ENCODE data around the gene SEC14L1.
"Not testable (repeated sequence)": the region's sequence is repeated elsewhere in the genome, so short reads cannot be mapped to it uniquely, and the experiment has no call there.

Gene SEC14L1

DNA sequence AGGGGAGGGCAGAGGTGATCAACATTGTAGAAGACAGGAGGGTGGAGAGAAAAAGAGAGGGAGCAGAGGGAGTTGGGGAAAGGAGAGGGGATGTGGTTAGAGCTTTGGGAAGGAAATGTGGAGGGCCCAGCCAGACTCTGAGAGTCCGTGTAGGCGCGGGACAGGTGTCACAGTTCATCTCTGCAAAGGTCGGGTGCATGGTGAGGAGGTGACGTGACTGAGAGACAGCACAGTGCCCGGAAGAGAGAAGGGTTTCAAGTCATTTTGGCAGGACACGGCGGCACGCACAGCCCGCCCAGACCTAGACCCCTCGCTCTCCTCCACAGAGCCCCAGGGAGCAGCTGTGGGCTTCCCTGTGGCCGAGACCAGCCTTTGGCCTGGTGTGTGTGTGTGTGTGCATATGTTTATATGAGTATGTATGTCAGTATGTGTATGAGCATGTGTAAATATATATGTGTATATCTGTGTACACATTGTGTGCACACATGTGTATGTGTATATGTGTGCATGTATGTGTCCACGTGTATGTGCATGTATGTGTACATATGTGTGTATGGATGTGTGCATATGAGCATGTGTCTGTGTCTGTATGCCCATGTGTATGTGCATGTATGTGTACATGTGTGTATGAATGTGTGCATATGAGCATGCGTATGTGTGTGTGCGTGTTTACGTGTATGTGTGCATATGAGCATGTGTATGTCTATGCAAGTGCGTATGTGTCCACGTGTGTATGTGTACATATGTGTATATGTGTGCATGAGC lies 104.6 kb downstream of the SEC14L1 start:
- no peak for DNase-seq

DNA sequence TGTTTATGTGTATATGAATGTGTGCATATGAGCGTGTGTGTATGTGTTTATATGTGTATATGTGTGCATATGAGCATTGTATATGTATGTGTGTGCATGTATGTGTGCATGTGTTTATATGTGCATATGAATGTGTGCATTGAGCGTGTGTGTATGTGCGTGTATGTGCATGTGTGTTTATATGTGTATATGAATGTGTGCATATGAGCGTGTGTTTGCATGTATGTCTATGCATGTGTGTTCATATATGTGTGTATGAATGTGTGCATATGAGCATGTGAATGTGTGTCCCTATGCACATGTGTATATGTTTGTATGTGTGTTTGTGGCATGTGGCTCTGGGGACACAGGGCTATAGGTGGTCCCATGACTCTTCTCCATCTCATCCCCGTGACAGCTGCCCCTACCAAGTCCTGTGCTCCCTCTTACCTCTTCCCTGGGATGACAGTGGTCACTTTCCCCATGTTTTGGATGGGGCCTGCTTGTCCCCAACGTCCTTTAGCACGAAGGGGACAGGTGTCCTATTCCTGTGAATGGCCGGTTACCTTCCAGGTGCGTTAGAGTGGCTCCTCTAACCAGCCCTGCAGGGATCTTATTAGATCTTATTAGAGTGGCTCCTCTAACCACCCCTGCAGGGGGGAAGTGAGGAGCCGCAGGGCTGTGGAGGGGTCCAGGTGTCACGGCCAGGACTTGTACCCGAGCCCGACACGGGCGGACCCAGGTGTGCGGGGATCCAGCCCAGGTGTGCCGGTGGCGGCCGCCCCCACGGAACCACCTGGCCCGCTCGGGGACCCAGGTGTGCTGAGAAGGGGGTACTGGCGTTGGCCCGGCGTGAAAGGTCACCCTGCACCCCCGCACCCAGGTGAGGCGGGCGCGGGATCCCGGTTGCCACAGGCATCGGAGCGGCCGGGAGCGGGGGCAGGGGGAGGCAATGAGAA lies 105.6 kb downstream of the SEC14L1 start:
- DNase-seq: peak; percentile 61

DNA sequence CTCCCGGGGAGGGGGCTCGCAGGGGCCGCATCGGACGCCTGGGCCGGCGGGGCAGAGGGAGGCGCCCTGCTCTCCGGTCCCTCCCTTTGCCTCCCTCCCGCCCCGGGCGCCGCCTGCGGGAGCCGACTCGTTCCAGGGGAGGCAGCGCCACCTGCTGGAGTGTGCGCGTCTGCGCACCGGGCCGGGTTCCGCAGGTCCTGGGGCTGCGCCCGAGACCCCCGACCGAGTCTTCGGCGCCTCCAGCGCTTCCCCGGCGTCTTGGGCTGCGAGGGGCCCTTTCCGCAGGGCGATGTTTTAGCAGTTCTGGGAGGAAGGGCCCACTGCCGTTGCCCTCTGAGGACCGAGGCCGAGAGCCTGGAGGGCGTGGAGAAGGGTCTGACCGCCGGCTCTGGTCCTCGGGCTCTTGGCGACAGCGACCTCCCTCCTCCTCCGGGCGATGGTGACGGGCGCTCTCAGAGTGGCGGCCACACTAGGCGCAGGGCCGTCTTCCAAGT lies 106.3 kb downstream of the SEC14L1 start:
- peak; percentile 97 for DNase-seq

DNA sequence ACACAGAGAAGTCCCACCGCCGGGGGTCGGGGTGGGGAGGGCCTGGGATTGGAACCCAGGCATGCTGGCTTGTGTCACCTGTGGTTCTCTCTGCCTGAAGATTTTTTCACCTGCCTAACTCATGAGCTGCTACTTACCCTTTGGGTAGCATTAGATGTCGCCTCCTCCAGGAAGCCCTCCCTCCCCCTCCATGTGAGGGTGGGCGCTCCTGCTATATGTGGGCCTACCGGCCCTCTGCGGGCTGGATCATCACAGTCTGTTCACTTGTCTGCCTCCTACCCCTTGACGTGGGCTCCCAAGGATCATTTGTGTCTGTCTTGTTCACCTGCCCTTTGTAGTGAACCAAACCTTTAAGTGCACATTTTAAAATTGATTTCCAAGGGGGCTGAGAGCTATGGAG lies 106.8 kb downstream of the SEC14L1 start:
- no peak for DNase-seq

DNA sequence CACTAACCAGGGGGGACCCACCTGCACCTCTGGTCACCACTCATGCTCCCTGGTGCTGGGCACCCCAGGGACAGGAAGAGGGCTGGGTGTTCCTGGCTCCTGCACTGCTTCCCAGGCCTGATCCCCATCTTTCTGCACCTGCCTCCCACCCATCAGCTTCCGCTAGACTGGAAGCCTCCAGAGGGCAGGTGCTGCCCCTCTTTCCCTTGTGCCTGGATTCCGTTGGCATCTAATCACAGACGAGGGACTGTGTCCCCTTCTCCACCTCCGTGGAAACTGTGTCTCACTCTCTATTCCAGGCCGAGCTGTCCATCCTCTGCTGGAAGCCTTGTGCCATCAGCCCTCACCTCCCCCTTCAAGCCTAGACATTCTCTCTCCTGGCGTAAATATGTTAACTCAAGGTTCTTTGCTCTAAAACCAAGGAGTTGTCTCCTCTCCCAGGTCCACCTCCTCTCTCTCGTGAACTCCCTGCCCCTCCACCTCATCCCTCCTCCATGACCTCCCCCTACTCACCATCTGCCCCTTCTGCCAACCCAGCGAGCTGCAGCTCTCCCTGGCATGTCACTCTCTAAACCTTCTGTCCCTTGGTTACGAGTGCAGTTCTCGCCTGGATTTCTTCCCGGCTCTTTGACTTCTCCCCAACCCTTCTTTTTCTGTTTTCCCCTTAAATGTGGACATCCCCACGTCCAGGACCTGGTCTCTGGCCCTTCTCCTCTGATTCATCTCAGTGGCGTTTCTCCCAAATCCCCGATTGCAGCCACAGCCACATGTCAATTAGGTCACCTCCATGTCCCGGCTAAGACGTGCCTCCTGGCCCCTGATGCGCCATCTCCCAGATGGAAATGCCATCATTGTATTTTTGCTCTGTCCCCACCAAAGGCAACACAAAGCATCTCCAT lies 107.7 kb downstream of the SEC14L1 start:
- DNase-seq: no peak

DNA sequence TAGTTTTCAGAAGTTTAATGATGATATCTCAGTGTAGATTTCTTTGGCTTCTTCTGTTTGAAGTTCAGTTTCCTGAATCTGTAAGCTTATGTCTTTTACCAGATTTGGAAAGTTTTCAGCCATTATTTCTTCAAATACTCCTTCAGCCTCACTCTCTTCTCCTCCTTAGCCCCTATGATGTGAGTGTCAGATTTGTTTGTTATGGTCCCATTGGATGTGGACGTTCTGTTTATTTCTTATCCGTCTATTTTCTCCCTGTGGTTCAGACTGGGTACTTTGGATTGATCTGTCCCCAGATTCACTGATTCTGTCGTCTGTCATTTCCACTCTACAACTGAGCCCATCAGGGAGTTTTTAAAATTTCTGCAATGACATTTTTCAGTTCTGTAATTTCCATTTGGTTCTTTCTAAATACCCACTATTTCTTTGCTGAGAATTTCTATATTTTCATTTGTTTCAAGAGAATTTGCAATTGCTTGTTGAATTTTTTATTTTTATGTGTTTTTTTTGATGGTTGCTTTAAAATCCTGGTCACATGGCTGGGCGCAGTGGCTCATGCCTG lies 110.9 kb downstream of the SEC14L1 start:
- DNase-seq: no peak

DNA sequence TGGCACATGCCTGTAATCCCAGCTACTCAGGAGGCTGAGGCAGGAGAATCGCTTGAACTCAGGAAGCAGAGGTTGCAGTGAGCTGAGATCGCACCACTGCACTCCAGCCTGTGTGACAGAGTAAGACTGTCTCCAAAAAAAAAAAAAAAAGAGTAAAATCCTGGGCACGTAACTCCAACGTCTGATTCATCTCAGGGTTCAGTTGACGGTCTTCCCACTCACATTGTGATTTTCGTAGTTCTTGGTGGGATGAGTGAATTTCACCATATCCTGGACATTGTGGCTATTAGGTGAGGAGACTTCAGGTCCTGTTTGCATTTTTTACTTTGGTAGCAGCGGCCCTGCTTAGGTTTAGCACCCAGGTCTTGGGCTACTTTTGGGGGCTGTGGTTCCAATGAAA lies 111.5 kb downstream of the SEC14L1 start:
- DNase-seq: not testable (repeated sequence)

DNA sequence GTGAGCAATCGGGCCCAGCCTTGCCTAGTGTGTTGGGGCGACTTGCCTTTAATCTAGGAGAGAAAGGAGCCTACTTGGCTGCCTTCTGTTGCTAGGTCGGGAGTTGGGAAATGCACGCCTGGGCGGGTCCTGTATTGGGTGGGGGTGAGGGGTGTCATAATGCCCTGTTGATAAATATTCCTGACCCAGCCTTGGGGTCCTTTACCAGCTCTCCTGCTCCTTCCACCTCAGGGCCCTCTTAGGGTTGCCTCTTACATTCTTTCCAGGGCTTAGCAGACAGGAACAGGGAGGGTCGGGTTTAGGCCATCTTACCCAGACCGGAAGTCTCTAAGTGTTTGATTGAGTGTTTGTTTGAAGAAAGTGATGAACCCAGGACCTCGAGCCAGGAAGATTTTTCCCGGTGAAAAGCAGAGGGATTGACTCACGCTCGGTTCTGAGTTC lies 112.9 kb downstream of the SEC14L1 start:
- no peak for DNase-seq

DNA sequence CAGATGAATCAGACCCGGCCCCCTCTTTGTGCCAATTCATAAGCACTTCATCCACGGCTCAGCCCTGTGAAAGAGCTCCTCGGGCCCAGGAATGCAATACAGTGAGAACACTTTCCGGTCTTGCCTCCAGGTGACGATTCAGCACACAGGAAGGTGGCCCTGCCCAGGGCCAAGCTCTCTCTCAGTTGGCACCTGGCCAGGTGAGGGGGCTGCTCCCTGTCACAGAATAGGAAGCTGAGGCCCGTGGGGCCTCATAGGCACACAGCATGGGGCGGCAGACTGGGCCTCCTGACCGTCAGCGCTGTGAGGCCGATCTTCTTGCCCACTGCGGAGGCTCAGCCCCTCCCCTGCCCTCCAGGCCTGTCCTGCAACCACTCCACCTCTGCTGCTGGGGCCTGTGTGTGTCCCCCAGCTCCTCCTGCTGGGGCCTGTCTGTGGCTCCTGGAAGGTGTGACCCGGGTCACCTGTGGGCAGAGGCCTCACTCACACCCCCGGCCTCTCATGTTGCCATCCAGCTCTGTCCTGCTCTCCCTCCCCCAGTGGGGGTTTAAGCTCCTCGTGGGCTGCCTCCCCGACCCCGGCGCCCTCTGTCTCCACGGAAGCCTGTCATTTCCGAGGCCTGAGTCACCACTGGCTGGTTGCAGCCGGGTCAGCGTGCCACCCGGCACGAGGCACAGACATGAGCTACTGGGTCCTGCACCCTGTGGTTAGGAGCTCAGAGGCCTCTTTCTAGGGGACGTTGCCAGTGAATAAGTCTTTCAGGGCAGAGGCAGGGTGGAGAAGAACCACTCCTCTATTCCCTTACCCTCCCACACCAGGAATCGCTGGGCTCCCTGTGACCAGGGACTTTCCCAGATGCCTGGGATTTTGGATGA lies 114.4 kb downstream of the SEC14L1 start:
- DNase-seq: no peak

DNA sequence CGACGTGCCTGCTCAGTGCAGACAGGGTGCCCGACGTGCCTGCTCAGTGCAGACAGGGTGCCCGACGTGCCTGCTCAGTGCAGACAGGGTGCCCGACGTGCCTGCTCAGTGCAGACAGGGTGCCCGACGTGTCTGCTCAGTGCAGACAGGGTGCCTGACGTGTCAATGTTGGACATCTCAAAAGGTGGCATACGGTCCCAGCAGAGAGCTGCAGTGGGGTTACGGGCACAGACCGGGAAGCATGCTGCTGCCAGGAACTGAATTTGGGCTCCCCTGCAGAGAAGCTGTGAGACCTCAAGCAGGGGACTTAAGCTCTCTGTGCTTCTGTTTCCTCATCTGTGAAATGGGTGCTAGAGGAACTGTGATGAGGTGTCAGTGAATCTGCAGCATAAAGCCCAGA lies 115.2 kb downstream of the SEC14L1 start:
- not testable (repeated sequence) for DNase-seq

DNA sequence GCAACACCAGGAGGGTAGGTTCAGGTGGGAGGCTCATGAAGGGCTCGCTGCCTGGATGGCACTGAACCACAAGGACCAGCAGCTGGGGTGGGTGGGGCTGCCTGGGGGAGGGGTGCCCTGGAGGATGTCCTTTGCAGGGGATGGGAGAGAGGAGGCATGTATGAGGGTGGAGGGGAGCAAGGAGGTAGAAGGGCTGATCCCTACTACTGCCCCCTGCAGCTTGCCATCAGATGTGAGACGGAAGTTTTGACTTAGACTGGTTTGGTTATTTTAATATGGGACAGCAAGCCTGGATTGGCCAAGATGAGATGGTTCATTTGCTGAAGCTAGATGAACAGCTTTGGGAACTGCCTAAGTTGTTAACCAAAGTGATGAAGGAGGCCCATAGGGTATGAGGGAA lies 115.9 kb downstream of the SEC14L1 start:
- no peak for DNase-seq

DNA sequence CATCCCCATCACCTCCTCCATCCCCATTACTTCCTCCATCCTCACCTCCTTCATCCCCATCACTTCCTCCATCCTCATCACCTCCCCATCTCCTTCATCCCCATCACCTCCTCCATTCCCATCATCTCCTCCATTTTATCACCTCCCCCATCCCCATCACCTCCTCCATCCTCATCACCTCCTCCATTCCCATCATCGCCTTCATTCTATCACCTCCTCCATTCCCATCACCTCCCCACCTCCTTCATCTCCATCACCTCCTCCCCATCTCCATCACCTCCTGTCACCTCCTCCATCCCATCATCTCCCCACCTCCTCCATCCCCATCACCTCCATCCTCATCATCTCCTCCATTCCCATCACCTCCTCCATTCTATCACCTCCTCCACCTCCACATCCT lies 116.4 kb downstream of the SEC14L1 start:
- DNase-seq: no peak

DNA sequence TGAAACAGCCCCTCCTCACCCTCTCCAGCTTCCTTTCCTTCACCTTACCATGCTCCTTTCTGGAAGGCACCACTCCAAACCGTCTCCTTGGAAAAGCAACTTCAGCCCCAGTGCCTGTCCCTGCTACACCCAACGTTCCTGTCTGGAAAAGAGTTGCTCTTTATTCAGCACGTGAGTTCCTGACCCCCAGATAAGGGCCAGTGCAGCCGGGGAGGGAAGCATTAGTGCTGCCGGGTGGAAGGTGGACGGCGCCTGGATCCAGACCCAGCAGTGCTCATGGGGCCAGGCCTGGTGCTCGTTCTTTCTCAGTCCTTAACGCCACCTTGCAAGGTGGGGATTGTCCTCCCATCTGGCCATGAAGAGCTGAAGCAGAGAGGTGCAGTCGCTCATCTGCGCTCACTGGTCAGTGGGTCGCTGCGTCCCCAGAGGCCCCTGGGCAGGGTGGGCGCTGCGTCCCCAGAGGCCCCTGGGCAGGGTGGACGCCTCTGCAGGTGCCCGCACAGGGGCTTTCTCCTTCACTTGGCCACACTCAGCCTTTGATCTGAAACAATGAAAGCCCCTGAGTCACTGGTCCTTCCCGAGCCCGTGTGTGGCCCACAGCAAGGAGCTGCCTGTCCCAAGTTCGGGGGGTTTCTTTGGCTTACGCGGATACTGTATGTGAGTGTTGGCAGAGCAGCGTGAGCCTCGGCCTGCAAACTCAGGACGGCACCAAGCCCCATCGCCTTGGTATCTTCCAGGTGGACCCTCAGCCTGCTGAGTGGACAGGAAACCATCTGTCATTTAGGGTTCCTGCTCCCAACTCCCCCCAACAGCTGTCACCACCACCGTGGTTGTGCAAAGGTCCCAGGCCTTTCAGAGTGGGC lies 117.1 kb downstream of the SEC14L1 start:
- DNase-seq: no peak

DNA sequence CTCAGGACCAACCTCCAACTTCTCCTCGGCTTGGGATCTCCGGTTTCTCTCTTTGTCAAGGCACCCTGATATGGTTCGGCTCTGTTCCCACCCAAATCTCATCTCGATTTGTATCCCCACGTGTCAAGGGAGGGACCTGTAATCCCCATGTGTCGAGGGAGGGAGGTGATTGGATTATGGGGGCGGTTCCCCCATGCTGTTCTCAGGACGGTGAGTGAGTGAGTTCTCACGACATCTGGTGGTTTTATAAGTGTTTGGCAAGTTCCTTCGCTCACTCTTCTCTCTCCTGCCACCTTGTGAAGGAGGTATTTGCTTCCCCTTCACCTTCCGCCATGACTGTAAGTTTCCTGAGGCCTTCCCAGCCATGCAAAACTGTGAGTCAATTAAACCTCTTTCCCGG lies 117.9 kb downstream of the SEC14L1 start:
- no peak for DNase-seq

DNA sequence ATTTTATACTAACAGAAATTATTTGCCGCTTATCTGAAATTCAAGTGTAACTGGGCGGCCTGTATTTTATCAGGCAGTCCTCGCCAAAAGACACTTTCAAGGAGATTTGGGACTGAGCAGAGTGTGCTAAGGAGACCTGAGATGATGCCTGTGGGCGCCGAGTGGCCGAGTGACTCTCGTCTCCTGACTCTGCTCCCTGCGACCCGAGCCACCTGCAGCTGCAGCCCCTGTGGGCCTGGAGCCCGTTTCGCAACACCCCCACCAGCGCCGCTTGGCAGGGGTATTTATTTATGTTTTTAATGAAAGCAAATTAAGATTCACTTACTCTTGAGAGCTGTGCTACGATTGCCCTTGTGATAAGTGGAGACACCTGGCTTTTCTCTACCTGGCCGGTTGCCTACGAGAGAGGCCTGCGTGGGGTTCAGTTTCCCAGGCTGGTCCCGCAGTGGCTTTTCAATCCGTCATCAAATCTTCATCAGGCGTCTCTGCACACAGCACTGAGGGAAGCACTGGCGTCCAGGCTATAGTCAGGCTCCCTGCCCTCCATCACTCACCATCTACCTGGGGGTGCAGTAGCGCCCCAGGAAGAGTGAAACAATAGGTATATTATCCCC lies 124.0 kb downstream of the SEC14L1 start:
- DNase-seq: no peak

DNA sequence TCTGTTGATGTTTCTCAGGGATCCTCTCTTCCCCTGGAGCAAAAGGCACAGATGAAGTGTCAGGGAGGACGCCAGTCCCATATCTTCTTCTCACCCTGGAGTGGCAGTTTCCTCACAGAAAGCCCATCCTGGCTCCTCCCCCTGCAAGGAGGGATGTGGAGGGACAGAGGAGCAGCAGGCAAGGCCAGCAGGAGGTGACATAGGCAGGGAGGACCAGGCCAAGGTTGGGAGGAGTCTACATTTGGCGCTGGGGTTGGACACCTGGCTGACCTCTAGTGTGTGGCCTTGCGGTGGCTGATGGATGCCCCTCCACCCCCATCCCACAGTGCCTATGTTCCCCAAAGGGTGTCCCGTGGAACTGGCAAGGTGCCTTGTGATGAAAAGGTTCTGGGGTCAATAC lies 125.4 kb downstream of the SEC14L1 start:
- DNase-seq: no peak
